ENCODE data around the gene PALM.
"Not testable (repeated sequence)": the region's sequence is repeated elsewhere in the genome, so short reads cannot be mapped to it uniquely, and the experiment has no call there.

The PALM gene

DNA sequence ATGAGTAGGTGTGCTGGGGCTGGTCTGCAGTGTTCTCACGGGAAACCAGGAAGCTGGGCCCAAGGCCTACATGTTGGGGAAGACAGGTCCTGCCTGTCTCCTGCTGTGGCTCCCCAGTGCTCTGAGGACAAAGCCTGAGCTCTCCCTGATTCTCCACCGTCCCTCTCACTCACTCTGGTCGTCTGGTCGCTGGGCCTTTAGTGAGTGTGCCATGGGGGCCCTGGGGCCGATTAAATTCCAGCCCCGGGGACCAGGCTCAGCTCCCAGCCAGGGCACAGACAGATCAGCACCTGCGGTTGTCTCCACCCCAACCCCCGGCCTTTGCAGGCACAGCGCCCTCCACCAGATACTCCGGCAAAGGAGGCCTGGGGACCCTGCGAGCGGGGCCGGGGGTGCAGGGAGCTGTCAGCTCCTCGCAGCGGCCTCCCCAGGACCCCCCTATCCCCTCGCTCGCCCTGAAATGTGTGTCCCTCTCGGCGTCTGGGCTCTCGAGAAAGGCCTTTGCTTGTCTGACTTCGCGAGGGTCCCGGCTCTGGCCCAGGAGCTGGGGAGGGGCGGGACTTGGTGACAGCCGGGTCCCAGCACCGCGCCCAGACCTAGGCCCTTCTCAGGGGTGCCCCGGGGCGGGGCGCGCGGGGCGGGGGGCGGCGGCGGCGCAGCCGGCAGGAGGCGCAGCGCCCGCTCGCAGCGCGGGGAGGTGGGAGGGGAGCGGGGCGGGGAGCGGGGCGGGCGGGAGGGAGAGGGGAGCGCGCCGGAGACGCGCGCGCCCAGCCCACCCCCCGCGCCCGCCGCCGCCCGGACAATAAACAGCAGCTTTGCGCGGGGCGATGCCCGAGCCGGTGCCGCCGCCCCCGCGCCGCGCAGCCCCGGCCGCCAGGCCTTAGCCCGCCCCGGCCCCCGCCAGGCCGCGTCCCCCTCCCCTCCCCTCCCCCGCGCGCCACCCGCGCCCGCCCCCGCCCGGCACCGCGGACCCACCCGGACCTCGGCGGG lies at the start of gene PALM:
Gene PALM, plus strand, starts transcription at position 782 of the 990 bp plus-strand sequence. CDS start 212 bp downstream, outside the sequence.
- DNase-seq (ENCODE audit: low read depth in 3 of 3, low spot score in 1 of 3), result no peak

DNA sequence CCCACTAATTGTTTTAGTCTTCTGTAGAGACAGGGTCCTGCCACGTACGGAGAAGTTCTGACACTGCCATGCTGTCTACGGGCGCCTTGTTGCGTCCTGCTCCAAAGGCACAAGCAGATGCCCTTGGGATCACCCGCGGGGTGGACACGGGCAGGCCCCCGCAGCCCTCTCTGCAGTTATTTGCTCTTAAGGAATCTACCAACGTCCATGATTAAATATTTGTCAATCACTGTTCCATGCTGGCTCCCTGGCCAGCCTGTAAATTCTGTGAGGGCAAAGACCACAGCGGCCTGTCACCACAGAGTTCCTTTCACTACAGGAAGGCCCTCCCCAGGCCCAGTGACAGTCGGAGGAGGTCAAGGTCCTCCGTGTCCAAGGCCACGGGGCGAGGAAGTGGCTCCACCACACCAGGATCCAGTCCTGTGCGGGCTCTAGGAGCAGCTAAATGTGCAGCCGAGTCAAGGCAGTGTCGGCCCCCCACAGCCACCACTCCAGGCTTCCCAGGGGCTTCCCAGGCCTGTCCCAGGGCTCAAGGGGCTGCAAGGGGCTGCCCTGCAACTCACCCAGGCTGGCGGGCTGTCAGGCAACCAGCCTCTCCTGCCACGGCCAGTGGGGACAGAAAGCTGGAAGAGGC lies 47.8 kb upstream of the PALM start:
- no peak for DNase-seq (ENCODE audit: low read depth in 3 of 3, low spot score in 1 of 3)

DNA sequence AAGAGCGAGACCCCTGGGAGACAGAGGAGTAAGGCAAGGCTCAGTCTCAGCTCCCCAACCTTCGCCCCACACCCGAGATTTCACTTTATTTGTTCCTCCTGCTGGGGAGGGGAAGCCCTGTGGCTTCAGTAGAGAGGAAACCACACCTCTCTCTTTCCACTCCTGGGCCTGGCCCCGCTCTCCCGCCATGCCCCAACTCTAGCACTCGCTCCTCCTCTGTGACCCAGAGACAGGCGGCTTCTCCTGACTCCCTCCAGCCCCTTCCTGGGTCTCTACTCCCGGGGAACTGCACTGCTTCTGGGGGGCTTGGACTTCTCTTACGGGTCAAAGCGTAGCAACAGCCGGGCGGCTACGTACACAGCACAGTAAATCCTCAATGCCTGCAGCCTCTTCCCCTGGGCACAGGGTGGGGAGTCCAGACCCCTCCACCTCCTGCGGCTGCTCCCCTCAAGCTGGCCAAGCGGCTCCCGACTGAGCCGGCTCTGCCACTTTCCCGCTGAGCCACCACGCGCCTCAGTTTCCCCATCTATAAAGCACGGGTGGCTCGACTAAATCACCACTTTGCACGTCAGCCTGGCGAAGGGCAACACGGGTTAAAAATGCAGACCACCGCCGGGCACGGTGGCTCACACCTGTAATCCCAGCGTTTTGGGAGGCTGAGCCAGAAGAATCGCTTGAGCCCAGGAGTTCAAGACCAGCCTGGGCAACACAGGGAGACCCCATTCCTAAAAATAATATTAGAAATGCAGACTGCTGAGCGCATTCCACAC lies 47.1 kb upstream of the PALM start:
- DNase-seq (ENCODE audit: low read depth in 3 of 3, low spot score in 1 of 3), result peak in 1 of 3 donors; percentile 49

DNA sequence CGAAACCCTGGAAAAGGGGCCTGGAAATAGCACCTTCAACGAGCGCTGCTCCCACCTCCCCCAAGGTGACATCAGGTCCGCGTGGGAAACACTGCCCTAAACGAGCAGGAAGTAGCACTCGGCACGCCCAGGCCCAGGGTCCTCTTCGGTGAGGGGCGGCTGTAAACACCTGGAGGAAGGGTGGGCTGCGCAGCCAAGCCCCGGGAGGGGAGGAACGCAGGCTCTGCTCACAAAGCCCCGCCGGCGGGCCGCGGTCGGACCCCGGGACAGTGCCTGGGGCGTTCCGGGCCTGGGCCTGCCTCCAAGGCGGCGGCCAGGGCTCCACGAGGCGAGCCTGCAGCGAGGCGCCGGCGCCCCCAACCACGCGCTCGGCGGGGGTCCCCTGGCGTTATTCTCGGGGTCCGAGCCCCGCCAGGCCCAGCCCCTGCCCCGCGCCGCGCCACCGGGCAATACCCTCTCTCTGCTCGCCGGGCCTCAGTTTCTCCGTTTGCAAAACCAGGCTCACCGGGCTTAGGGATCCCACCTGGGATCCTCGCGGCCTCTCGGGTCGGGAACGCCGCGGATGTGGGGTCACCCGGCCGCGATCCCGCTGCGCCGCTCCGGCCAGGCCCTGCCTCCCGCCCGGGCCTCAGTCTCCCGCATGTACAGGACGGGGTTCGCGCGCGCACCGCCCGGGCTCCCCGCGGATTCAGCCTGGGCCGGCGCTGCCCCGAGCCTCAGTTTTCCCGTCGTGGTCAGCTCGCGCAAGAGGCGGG lies 46.4 kb upstream of the PALM start:
- peak in 1 of 3 donors; percentile 52 for DNase-seq (ENCODE audit: low read depth in 3 of 3, low spot score in 1 of 3)

DNA sequence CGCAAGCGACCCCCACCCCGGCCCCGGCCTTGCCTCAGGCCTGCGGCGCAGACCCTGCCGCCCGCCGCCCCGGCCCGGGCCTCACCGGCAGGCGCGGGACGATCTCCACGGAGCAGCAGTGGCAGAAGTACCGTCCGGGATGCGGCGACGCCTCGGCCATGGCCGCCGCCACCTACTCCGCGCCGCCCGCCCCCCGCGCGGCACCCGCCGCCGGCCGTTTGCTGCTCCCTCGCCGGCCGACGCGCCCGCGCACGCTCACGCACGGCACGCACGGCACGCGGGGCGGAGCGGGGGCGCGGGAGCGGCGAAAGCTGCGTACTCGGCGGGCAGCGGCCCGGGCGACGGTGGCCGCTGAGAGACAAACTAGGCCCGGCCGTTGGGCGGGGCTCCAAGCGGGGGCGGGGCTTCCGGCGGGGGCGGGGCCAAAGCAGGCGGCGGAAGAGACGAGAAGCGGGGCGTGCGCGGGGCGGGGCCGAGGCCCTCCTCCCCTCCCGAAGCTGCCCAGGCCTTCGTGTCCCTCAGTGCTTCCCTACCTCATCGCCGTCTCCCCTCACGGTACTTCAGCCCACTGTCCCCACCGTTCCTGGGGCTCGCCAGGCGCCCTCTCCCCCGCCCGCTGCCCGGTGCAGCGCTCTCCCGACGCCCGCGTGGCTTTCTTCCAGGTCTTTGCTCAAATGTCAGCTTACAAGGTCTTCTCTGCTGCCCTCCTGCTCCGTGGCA lies 45.6 kb upstream of the PALM start, which contains the start of gene RNF126:
Gene RNF126, minus strand, starts transcription at position 253 of the 720 bp plus-strand sequence. Its CDS starts 93 bp downstream, at position 160.
- peak; percentile 86 to 99 (median 93) for DNase-seq (ENCODE audit: low read depth in 3 of 3, low spot score in 1 of 3)

- no peak for DNase-seq (ENCODE audit: low read depth in 3 of 3, low spot score in 1 of 3)
These were observed 45.0 kb upstream of the PALM start for GRCh38 chr19:663682-664117.

GRCh38 chr19:664913-665443 lies 43.8 kb upstream of the PALM start:
- peak; percentile 47 to 76 (median 68) for DNase-seq (ENCODE audit: low read depth in 3 of 3, low spot score in 1 of 3)

- not testable (repeated sequence) for DNase-seq (ENCODE audit: low read depth in 3 of 3, low spot score in 1 of 3)
These were observed 41.7 kb upstream of the PALM start for GRCh38 chr19:666985-667573.

- not testable (repeated sequence) for DNase-seq (ENCODE audit: low read depth in 3 of 3, low spot score in 1 of 3)
These were observed 39.9 kb upstream of the PALM start for GRCh38 chr19:668675-669434.

- DNase-seq (ENCODE audit: low read depth in 3 of 3, low spot score in 1 of 3), result no peak
These were observed 38.1 kb upstream of the PALM start for GRCh38 chr19:670609-671075.

DNA sequence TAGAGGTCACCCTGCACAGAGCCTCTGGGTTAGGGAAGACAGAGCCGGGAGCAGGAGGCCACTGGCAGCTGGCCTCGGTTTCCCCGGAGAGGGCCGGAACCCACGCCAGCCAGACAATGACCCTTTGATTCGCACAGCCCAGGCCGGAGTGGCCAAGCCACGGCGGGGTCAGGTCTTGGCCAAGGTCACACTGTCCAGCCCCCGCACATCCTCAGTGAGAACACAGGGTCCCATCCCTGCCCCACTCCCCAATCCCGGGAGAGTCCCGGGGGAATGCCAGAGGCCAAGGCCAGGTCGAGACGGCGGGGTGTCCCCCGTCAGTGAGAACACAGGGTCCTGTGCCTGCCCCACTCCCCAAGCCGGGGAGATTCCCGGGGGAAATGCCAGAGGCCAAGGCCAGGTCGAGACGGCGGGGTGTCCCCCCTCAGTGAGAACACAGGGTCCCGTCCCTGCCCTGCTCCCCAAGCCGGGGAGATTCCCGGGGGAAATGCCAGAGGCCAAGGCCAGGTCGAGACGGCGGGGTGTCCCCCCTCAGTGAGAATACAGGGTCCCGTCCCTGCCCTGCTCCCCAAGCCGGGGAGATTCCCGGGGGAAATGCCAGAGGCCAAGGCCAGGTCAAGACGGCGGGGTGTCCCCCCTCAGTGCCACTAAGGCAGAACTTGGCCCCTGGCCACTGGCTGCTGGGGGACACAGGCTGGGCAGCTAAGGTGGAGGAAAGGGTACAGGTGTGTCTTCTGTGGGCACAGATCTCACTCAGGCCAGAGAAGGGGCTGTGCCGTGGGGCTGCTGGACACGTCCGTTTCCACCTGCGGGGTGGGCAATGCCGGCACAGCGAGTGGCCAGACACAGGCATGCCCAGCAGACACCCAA lies 34.2 kb upstream of the PALM start:
- DNase-seq (ENCODE audit: low read depth in 3 of 3, low spot score in 1 of 3), result no peak

DNA sequence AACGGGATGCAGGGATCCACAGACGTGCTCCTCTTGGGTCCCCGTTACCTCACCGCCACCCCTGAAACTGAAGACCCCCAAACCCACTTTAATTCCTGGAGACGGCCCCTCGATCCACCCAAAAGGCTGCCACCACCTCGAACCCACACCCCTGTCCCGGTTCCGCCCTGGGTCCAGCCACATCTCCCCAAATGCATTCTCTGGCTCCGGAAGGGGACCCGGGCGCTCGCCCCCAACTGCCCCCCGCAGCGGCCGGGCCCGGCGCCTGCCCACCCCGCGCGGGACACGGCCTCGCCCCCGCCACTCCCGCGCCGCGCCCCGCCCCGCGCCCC lies 32.8 kb upstream of the PALM start:
- DNase-seq (ENCODE audit: low read depth in 3 of 3, low spot score in 1 of 3), result no peak

DNA sequence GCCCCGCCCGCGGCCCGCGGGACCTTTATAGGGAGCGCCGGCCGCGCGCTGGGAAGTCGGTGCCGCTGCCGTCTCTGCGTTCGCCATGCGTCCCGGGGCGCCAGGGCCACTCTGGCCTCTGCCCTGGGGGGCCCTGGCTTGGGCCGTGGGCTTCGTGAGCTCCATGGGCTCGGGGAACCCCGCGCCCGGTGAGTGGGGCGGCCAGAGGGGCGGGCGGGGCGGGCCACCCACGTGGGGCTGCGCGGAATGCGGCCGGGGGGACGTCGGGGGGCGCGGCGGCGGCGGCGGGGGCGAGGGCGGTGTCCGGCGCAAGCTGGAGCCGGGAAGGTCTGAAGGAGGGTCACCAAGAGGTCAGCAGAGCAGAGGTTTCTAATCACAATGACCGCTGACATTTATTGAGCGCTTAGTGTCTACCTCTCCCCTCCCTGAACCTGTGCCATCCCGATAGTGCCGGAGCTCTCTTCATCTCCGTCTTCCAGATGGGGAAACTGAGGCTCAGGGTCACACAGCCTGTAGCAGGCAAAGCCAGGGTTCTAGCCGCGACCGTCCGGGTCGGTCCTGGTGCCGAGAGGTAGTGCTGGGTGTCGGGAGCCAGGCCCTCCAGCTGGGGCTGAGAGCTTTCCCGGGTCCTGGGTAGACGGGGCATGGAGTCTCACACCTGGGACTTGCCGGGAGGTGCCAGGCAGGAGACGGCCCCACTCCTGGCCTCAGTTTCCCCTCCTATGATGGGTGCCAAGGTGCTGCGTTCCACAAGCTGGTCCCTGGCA lies 32.2 kb upstream of the PALM start, which contains the start of gene FSTL3:
Gene FSTL3, plus strand, starts transcription at position 54 of the 767 bp plus-strand sequence. Its CDS starts 32 bp downstream, at position 86.
- DNase-seq (ENCODE audit: low read depth in 3 of 3, low spot score in 1 of 3), result no peak

GRCh38 chr19:677201-677600 lies 31.5 kb upstream of the PALM start:
- no peak for DNase-seq (ENCODE audit: low read depth in 3 of 3, low spot score in 1 of 3)

GRCh38 chr19:677601-678436 lies 30.9 kb upstream of the PALM start:
- no peak for DNase-seq (ENCODE audit: low read depth in 3 of 3, low spot score in 1 of 3)
